ENCODE results near the gene TASP1. TPM values are rescaled to one million over a fixed set of nuclear protein-coding genes. Genes with fewer than 3 reads are reported as not detected.

The TASP1 gene
- total RNA-seq, 2 experiments from 2014 or later = 9.9 to 10.7 TPM

DNA sequence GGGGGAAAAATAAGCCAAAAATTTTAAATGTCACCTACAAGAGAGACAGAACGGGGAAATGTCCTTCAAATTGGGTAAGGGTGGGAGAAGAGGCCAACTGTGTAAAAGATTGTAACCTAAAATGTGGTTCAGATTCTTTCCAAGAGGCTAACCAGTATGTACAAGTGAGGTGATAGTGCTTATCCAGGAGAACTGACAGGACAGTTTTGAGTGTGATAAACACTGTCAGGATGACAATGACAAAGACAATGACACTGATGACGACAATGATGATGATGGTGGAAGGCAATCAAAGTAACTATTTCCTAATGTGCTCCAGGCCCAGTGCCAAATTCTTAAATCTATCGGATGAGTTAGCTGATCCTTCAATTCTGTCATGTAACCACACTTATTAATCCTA is 57.3 kb downstream of the TASP1 start:
- no peaks in the 10 kb centered on the region for H3K27me3 Mint-ChIP-seq
- DNase-seq (no peak), ATAC-seq (ENCODE audit: low read depth) (no peak)
- POLR2A ChIA-PET = no interaction called here
- H3K9me3 Mint-ChIP-seq = peaks cover 6% of the 10 kb centered on the region
- H3K4me1 Mint-ChIP-seq = no peaks in the 10 kb centered on the region
- H3K27ac Mint-ChIP-seq = no peak overlapping the region
- peaks cover 16% of the 10 kb centered on the region for H3K36me3 Mint-ChIP-seq
- no peak overlapping the region for H3K4me3 Mint-ChIP-seq

DNA sequence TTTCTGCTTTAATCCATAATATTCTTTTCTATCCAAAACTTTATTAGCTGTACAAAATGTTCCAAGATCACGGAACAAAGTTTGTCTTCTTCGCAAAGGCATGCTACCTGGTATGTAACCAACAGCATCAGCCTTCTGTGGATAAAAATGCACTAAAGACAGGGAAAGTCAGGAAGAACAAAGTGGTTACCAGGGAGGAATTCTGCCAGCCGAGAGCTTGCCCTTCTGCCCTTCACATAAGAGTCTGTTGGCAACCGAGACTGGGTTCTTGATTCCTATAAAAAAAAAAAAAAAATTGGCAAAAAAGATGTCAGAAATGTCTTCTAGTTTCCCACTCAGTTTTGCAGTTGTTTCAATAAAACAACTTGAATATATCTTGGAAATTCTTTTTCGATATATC is 58.0 kb downstream of the TASP1 start:
- Mint-ChIP-seq H3K27ac (no peak overlapping the region), H3K36me3 (peaks cover 13% of the 10 kb centered on the region), H3K27me3 (no peaks in the 10 kb centered on the region), H3K4me1 (no peaks in the 10 kb centered on the region), H3K9me3 (peaks cover 4% of the 10 kb centered on the region), H3K4me3 (no peak overlapping the region)
- ATAC-seq (ENCODE audit: low read depth) (no peak), DNase-seq (no peak)
- POLR2A ChIA-PET = no interaction called here

DNA sequence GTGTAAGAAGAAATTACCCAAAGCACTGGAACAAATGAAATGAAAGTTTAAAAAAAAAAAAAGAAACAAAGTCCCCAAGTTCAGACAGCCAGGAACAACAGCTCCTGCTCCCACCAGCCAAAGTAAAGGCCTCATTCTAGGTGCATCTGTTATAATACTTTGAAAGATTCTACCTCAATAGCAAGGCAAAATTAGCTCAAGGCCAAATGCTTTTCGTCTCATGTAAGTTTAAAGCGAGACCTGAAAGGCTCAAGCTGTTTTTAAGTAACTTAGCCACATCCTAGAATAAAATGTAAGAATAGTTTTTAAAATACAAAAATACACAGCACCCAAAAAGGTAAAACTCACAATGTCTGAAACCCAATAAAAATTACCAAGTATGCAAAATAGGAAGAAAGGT is 64.7 kb downstream of the TASP1 start:
- Mint-ChIP-seq H3K36me3 (peaks cover 14% of the 10 kb centered on the region), H3K4me3 (no peak overlapping the region), H3K4me1 (no peaks in the 10 kb centered on the region), H3K27me3 (no peaks in the 10 kb centered on the region), H3K27ac (no peak overlapping the region), H3K9me3 (no peaks in the 10 kb centered on the region)
- no peak for ATAC-seq (ENCODE audit: low read depth)
- no peak for DNase-seq
- POLR2A ChIA-PET = no interaction called here

DNA sequence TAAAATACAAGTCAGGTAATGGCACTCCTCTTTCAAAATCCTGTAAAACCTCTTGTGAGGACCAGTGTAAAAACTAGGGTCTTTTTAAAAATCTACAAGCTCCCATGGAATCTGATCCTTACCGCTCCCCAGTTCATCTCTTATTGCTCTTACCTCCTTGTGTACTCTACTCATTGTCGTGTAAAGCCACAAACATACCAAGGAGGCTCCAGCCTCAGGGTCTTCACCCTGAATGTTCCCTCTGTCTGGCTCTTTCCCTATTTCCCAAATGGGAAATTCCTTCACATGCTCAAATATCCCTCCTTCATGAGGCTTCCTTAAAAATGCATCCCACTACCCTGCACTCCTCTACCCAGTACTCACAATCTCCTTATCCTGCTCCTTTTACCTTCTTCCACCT is 67.1 kb downstream of the TASP1 start:
- no peaks in the 10 kb centered on the region for H3K27me3 Mint-ChIP-seq
- H3K4me3 Mint-ChIP-seq = no peak overlapping the region
- H3K27ac Mint-ChIP-seq = no peak overlapping the region
- no peak for DNase-seq
- peaks cover 14% of the 10 kb centered on the region for H3K36me3 Mint-ChIP-seq
- H3K9me3 Mint-ChIP-seq = peaks cover 3% of the 10 kb centered on the region
- no peak for ATAC-seq (ENCODE audit: low read depth)
- no peaks in the 10 kb centered on the region for H3K4me1 Mint-ChIP-seq
- POLR2A ChIA-PET = no interaction called here

DNA sequence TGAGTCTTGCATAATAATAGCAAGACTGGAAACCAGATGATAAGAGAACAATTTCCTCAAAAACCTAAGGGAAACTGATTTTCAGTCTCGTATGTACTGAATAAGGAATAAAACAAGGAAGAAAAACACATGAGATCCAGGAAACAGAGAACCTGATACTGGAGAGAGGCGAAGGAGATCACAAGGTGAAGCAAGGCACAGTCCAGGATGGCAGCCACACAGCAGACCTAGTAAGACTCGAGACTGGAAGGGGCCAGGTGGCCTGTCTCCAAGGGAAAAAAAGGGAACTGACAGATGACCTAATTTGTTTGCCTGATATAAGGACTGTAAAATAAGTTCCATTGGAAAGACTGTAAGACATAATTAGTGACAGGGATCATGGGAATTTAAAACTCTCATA is 71.1 kb downstream of the TASP1 start:
- Mint-ChIP-seq H3K27me3 (no peaks in the 10 kb centered on the region), H3K9me3 (peaks cover 3% of the 10 kb centered on the region), H3K36me3 (peaks cover 14% of the 10 kb centered on the region), H3K27ac (no peak overlapping the region), H3K4me1 (no peaks in the 10 kb centered on the region), H3K4me3 (no peak overlapping the region)
- POLR2A ChIA-PET = no interaction called here
- no peak for ATAC-seq (ENCODE audit: low read depth)
- no peak for DNase-seq

DNA sequence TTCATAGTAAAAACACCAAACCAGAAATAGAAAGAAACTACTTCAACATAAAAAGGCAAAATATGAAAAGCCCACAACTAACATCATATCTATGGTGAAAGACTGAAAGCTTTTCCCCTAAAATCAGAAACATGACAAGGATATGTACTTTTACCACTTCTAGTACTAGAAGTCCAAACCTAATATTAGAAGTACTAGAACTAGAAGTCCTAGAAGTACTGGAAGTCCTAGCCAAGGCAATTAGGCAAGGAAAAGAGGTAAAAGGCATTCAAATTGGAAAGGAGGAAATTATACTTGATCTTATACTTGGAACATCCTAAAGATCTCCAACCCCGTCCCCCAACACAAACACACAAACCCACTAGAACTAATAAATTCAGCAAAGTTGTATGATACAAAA is 74.9 kb downstream of the TASP1 start:
- no peak for ATAC-seq (ENCODE audit: low read depth)
- no peak for DNase-seq
- POLR2A ChIA-PET = no interaction called here
- no peaks in the 10 kb centered on the region for H3K4me1 Mint-ChIP-seq
- H3K27me3 Mint-ChIP-seq = no peaks in the 10 kb centered on the region
- peaks cover 13% of the 10 kb centered on the region for H3K36me3 Mint-ChIP-seq
- no peak overlapping the region for H3K27ac Mint-ChIP-seq
- no peak overlapping the region for H3K4me3 Mint-ChIP-seq
- H3K9me3 Mint-ChIP-seq = peaks cover 3% of the 10 kb centered on the region

DNA sequence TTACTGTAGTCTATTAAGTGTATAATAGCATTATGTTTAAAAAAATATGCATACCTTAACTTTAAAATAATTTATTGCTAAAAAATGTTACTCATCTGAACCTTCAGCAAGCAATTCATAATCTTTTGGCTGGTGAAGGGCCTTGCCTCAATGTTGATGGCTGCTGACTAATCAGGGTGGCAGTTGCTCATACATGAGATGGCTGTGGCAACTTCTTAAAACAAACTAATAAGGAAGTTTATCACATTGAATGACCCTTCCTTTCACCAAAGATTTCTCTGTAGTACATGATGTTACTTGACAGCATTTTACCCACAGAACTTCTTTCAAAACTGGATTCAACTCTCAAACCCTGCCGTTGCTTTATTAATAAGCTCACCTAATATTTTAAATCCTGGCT is 84.0 kb downstream of the TASP1 start:
- no peak for DNase-seq
- Mint-ChIP-seq H3K27ac (no peak overlapping the region), H3K27me3 (no peaks in the 10 kb centered on the region), H3K9me3 (no peaks in the 10 kb centered on the region), H3K4me3 (no peak overlapping the region), H3K36me3 (peaks cover 10% of the 10 kb centered on the region), H3K4me1 (no peaks in the 10 kb centered on the region)
- POLR2A ChIA-PET = no interaction called here
- ATAC-seq (ENCODE audit: low read depth) = no peak

DNA sequence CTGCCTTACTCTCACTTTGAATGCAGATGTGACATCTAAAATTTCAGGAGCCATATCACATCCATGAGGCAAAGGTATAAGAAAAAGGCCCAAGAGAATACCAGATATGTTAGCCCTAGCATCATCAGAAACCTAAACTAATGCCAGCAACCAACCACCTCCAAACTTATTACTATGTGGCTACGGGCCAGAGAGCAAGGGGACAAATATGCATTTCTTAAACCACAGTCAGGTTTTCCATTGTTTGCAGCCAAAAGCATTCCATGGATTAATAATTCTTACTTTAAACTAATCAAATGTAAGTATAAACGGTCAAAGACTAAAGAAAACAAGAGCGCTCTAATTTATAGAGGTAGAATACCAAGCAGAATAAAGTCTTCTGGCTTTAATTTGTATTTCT is 84.7 kb downstream of the TASP1 start:
- no peak overlapping the region for H3K27ac Mint-ChIP-seq
- H3K4me1 Mint-ChIP-seq = no peaks in the 10 kb centered on the region
- ATAC-seq (ENCODE audit: low read depth) (no peak), DNase-seq (no peak)
- H3K4me3 Mint-ChIP-seq = no peak overlapping the region
- no peaks in the 10 kb centered on the region for H3K9me3 Mint-ChIP-seq
- POLR2A ChIA-PET = no interaction called here
- peaks cover 10% of the 10 kb centered on the region for H3K36me3 Mint-ChIP-seq
- H3K27me3 Mint-ChIP-seq = no peaks in the 10 kb centered on the region

DNA sequence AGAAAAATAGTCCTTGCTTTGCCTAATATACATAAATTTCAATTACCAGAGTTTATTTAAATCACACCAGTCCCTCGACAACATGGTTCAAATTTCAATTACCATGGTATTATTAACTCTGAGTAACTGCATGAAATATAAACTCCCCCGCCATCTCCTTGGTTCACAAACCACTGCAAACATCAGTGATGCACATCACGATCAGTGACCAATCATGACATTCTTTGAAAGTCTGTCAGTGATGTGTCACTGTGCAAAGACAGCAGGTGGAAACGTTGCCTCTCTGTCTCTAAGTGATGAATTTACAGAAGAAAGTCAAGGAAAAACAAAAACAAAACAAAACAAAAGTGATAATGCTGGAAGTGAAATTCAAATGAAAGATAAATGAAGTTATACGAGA is 86.7 kb downstream of the TASP1 start:
- POLR2A ChIA-PET = no interaction called here
- no peaks in the 10 kb centered on the region for H3K27me3 Mint-ChIP-seq
- H3K4me3 Mint-ChIP-seq = no peak overlapping the region
- H3K9me3 Mint-ChIP-seq = no peaks in the 10 kb centered on the region
- H3K4me1 Mint-ChIP-seq = no peaks in the 10 kb centered on the region
- H3K36me3 Mint-ChIP-seq = peaks cover 7% of the 10 kb centered on the region
- no peak overlapping the region for H3K27ac Mint-ChIP-seq
- no peak for DNase-seq
- ATAC-seq (ENCODE audit: low read depth) = no peak

DNA sequence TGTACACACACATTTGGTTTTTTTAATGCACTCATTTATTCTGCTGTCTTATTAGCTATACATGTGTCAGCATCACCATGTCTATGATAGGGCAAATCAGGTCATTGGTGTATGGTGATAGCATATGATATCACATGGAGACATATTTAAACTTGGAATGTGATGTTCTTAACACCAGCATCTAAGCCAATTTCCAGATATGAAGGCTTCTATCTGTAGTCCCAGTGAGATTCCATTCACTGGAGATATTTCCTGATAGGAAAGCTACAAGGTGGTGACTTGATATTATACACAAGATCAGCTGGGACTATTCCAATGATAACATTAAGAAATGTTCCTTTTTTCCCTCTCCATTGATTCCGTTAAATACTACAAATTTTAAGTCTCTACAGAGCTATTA is 89.3 kb downstream of the TASP1 start:
- peaks cover 2% of the 10 kb centered on the region for H3K4me1 Mint-ChIP-seq
- H3K4me3 Mint-ChIP-seq = no peak overlapping the region
- POLR2A ChIA-PET = no interaction called here
- ATAC-seq (ENCODE audit: low read depth) (no peak), DNase-seq (no peak)
- no peak overlapping the region for H3K27ac Mint-ChIP-seq
- no peaks in the 10 kb centered on the region for H3K9me3 Mint-ChIP-seq
- H3K36me3 Mint-ChIP-seq = peaks cover 2% of the 10 kb centered on the region
- H3K27me3 Mint-ChIP-seq = no peaks in the 10 kb centered on the region

DNA sequence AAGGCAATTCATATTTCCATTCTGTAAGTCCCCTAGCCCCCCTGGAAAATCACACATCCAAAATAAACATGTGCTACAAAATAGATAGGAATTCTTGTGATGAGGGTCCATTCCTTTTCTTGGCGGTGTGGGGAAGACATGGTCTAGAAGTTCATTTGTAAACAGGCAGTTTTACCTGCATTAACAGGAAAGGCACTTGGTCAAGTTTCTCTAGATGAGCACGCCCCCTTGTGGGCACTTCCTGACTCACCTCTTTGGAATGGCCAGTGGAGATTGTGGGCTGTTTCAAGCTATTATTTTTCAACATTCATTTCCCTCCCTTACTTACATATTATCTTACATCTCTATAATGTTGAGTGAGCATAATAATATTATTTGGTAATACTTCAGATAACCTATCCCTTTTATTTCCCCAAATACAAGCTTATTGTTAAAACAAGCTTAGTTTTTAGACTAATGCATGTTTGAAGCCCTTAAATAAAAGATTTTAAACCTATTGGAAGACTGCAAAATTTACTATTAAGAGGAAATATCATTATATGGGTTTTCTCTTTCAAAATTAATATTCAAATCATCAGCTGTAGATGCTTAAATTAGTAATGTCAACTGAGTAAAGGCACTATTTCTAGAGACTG is 92.1 kb downstream of the TASP1 start:
- Mint-ChIP-seq H3K4me3 (no peak overlapping the region), H3K4me1 (peaks cover 2% of the 10 kb centered on the region), H3K27ac (no peak overlapping the region), H3K9me3 (no peaks in the 10 kb centered on the region), H3K36me3 (no peaks in the 10 kb centered on the region), H3K27me3 (no peaks in the 10 kb centered on the region)
- POLR2A ChIA-PET = no interaction called here
- ATAC-seq (ENCODE audit: low read depth) (no peak), DNase-seq (peak; percentile 73)

DNA sequence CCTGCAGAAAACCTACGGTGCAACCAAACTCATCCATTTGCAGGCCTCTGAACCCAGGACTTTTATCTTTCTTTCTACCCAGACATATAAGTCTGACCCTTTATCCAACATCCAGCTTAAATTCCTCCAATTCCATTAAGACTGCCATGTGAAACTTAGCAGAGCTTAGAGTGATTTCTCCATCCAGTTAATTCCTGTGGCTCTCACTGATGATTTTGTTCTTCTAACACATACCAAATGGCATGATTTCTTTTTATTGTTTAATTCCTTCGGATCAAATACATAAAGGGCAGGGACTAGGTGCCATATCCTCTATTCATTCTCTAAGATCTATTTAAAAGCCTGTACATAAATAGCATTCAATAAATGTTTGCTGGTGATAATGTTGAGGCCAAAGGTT is 92.9 kb downstream of the TASP1 start:
- POLR2A ChIA-PET = no interaction called here
- ATAC-seq (ENCODE audit: low read depth) (no peak), DNase-seq (no peak)
- H3K27me3 Mint-ChIP-seq = no peaks in the 10 kb centered on the region
- no peaks in the 10 kb centered on the region for H3K9me3 Mint-ChIP-seq
- no peak overlapping the region for H3K27ac Mint-ChIP-seq
- H3K36me3 Mint-ChIP-seq = no peaks in the 10 kb centered on the region
- H3K4me1 Mint-ChIP-seq = peaks cover 2% of the 10 kb centered on the region
- H3K4me3 Mint-ChIP-seq = no peak overlapping the region

DNA sequence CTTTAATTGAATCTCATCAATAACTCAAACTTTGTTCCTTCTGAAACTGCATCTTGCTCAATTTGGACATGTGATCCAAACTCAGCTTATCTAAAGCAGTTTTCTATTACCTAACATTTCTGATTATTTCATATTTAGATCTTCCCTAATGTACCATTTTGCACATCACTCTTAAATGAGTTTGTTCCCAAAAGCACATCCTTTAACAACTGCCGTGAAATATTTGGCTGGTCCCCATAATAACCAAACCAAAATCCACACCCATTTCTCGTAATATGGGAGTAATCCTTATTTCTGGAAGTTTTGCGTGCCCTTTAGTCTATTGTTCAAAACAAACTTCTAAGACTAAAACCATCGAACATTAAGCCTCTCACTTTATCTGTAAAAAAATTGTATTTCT is 94.9 kb downstream of the TASP1 start:
- ATAC-seq (ENCODE audit: low read depth) (no peak), DNase-seq (no peak)
- Mint-ChIP-seq H3K27ac (no peak overlapping the region), H3K36me3 (no peaks in the 10 kb centered on the region), H3K4me3 (no peak overlapping the region), H3K27me3 (no peaks in the 10 kb centered on the region), H3K9me3 (no peaks in the 10 kb centered on the region), H3K4me1 (peaks cover 2% of the 10 kb centered on the region)
- POLR2A ChIA-PET = no interaction called here

DNA sequence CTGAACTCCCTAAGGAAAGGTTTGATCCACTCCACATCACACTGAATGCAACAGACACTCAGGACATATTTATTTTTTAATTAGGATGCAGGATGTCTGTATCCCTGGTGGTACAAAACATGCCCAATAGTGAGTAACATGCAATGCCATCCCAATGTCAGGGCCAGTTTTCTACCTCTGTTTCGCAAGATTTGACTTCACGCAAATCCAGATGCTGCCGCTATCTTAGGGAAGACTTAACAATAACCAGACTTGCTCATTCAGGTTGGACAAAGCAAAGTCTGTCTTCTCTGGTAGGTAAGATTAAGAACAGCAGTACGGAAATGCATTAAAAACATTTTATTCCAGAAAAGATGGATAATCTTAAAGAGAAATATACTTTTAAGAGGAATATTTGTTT is 103.1 kb downstream of the TASP1 start:
- H3K27me3 Mint-ChIP-seq = no peaks in the 10 kb centered on the region
- POLR2A ChIA-PET = no interaction called here

DNA sequence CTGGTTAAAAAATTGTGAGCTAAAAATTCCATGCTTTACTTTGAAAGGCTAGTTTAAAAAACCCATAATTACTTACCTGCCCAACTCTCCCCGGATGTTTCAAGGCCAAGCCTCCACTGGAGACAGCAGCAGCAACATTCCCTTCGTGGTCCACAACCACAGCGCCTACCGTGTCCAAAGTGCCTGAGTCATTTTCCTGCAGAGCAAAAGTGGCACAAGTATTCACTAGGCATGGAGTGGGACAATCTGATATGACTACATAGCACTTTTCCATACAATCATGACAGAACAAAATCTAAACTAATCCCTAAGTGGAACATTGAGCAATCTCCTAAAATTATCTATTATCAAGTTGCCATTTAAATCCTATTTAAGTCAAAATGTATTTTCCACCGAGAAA is 104.8 kb downstream of the TASP1 start:
- no peak for DNase-seq
- no peak for ATAC-seq (ENCODE audit: low read depth)
- Mint-ChIP-seq H3K9me3 (no peaks in the 10 kb centered on the region), H3K4me3 (no peak overlapping the region), H3K36me3 (peaks cover 3% of the 10 kb centered on the region), H3K27ac (no peak overlapping the region), H3K4me1 (no peaks in the 10 kb centered on the region), H3K27me3 (no peaks in the 10 kb centered on the region)
- POLR2A ChIA-PET = no interaction called here

More for the DNA sequence above, 103.1 kb downstream of the TASP1 start:
- DNase-seq (no peak), ATAC-seq (ENCODE audit: low read depth) (no peak)
- H3K4me1 Mint-ChIP-seq = no peaks in the 10 kb centered on the region
- H3K36me3 Mint-ChIP-seq = peaks cover 3% of the 10 kb centered on the region
- H3K4me3 Mint-ChIP-seq = no peak overlapping the region
- H3K27ac Mint-ChIP-seq = no peak overlapping the region
- H3K9me3 Mint-ChIP-seq = no peaks in the 10 kb centered on the region

Measured in activated naive CD8-positive, alpha-beta T cell treated with anti-CD3 and anti-CD28 coated beads, Interleukin-2, amount 10 ng/mL, durations not matched to agents 7 days and 5 days (primary cell).